ENCODE data around the gene HMGCL. TPM values are rescaled to one million over a fixed set of nuclear protein-coding genes. Genes with fewer than 3 reads are reported as not detected.
A peak's percentile ranks its signal among the peaks of the same experiment; 100 is the strongest.
"Not testable (repeated sequence)": the region's sequence is repeated elsewhere in the genome, so short reads cannot be mapped to it uniquely, and the experiment has no call there.

HMGCL gene
- total RNA-seq, 4 donors from 2014 or later, result 31.0 to 46.6 (median 32.6) TPM

DNA sequence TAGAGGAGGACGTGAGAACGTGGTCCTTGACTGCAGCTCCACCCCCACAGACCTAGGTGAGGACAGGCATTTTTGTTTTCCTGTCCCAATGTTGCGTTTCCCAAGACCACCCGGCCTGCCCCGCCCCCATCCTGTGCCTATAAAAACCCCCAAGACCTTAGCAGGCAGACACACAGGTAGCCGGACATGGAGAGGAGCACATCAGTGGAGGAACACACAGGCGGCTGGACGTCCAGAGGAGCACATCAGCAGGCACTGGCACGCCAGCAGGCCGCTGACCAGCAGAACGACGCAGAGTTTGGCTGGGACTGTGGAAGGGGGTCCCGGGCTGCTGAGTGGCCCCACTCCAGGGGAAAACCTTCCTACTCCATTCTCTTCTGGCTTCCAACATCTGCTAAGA lies 12.7 kb upstream of the HMGCL start:
- H3K9me3 ChIP-seq, result no peaks in the 10 kb centered on the region
- no peaks in the 10 kb centered on the region for H3K36me3 ChIP-seq
- intact Hi-C loops (cut with DNase I; ENCODE audit: low total_unique reads), result no loop called here
- TF ChIP-seq CTCF (IDR thresholded peaks at IDR 0.05) (no peak), POLR2A (IDR thresholded peaks at IDR 0.05) (no peak)
- no peak overlapping the region for H3K27ac ChIP-seq
- H3K4me3 ChIP-seq, result peak overlapping the region in 1 of 2 donors; percentile 28
- H3K27me3 ChIP-seq, result no peaks in the 10 kb centered on the region
- no peaks in the 10 kb centered on the region for H3K4me1 ChIP-seq
- no peak for DNase-seq

- no peaks in the 10 kb centered on the region for H3K27me3 ChIP-seq
- no peaks in the 10 kb centered on the region for H3K4me1 ChIP-seq
- no peak overlapping the region for H3K27ac ChIP-seq
- no peak for DNase-seq
- intact Hi-C loops (cut with DNase I; ENCODE audit: low total_unique reads), result no loop called here
- no peaks in the 10 kb centered on the region for H3K9me3 ChIP-seq
- no peaks in the 10 kb centered on the region for H3K36me3 ChIP-seq
- TF ChIP-seq POLR2A (IDR thresholded peaks at IDR 0.05), result no peak
- TF ChIP-seq CTCF (IDR thresholded peaks at IDR 0.05), result no peak
- no peak overlapping the region for H3K4me3 ChIP-seq
Observed at GRCh38 chr1:23836037-23836436, 10.8 kb upstream of the HMGCL start.

GRCh38 chr1:23834156-23834555 lies 8.9 kb upstream of the HMGCL start:
- H3K27ac ChIP-seq; H3K36me3 ChIP-seq; intact Hi-C loops (cut with DNase I; ENCODE audit: low total_unique reads); H3K4me3 ChIP-seq; H3K4me1 ChIP-seq; H3K9me3 ChIP-seq; DNase-seq; H3K27me3 ChIP-seq: not testable (repeated sequence)

GRCh38 chr1:23827717-23828116 lies 2.5 kb upstream of the HMGCL start:
- no peak for DNase-seq
- H3K4me3 ChIP-seq, result no peak overlapping the region
- no peaks in the 10 kb centered on the region for H3K36me3 ChIP-seq
- no peaks in the 10 kb centered on the region for H3K4me1 ChIP-seq
- intact Hi-C loops (cut with DNase I; ENCODE audit: low total_unique reads), result no loop called here
- no peak overlapping the region for H3K27ac ChIP-seq
- no peaks in the 10 kb centered on the region for H3K27me3 ChIP-seq
- TF ChIP-seq CTCF (IDR thresholded peaks at IDR 0.05), result no peak
- no peak for TF ChIP-seq POLR2A (IDR thresholded peaks at IDR 0.05)
- no peaks in the 10 kb centered on the region for H3K9me3 ChIP-seq

- H3K27ac ChIP-seq; H3K9me3 ChIP-seq; DNase-seq; intact Hi-C loops (cut with DNase I; ENCODE audit: low total_unique reads); H3K36me3 ChIP-seq; H3K4me1 ChIP-seq; H3K27me3 ChIP-seq; H3K4me3 ChIP-seq: not testable (repeated sequence)
Observed at GRCh38 chr1:23826590-23826989, 1.4 kb upstream of the HMGCL start.

- Histone ChIP-seq H3K4me1 (no peaks in the 10 kb centered on the region), H3K27ac (peak overlapping the region; percentile 91 to 94)
Observed at GRCh38 chr1:23825762-23826522, 713 bp upstream of the HMGCL start.

More at GRCh38 chr1:23825762-23826522, 713 bp upstream of the HMGCL start:
- peak overlapping the region; percentile 80 to 90 for H3K4me3 ChIP-seq
- TF ChIP-seq CTCF (IDR thresholded peaks at IDR 0.05), result no peak
- no peak for TF ChIP-seq POLR2A (IDR thresholded peaks at IDR 0.05)
- H3K36me3 ChIP-seq, result no peaks in the 10 kb centered on the region
- no peaks in the 10 kb centered on the region for H3K27me3 ChIP-seq
- H3K9me3 ChIP-seq, result no peaks in the 10 kb centered on the region
- intact Hi-C loops (cut with DNase I; ENCODE audit: low total_unique reads), result no loop called here
- DNase-seq, result no peak

All from uterus (tissue), 4 donors.